ENCODE data around the gene RCAN2.

- TF ChIP-seq, protein P1, sequence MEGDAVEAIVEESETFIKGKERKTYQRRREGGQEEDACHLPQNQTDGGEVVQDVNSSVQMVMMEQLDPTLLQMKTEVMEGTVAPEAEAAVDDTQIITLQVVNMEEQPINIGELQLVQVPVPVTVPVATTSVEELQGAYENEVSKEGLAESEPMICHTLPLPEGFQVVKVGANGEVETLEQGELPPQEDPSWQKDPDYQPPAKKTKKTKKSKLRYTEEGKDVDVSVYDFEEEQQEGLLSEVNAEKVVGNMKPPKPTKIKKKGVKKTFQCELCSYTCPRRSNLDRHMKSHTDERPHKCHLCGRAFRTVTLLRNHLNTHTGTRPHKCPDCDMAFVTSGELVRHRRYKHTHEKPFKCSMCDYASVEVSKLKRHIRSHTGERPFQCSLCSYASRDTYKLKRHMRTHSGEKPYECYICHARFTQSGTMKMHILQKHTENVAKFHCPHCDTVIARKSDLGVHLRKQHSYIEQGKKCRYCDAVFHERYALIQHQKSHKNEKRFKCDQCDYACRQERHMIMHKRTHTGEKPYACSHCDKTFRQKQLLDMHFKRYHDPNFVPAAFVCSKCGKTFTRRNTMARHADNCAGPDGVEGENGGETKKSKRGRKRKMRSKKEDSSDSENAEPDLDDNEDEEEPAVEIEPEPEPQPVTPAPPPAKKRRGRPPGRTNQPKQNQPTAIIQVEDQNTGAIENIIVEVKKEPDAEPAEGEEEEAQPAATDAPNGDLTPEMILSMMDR (IDR thresholded peaks at IDR 0.05) = no peak
- no peak for TF ChIP-seq POLR2A (IDR thresholded peaks at IDR 0.05)
These were observed 192.0 kb downstream of the RCAN2 start for GRCh38 chr6:46299253-46299652.

Data from ovary (tissue), 3 donors.